KBM-7 (cell line): ENCODE measurements around the gene OR2T2.
A peak's percentile ranks its signal among the peaks of the same experiment; 100 is the strongest.
"Not testable (repeated sequence)": the region's sequence is repeated elsewhere in the genome, so short reads cannot be mapped to it uniquely, and the experiment has no call there.

Experiments
- DNase-seq: peaks from one replicate; pipeline ENCODE4 v3.0.0-alpha.2; 2015
- in situ Hi-C: fragments of 300-500 bp; cut with MboI; formaldehyde crosslinking; loops from 2 replicates; pipeline ENCODE4 v1.14.3; 2020; ENCODE audit warnings: low sequenced_read_pairs, low pct_unique_long_range_greater_than_20kb, mixed read lengths

OR2T2 gene

GRCh38 chr1:248448409-248449074 is 3.1 kb downstream of the OR2T2 start:
- in situ Hi-C loops, DNase-seq: not testable (repeated sequence)

GRCh38 chr1:248449821-248450465 is 4.5 kb downstream of the OR2T2 start:
- DNase-seq, in situ Hi-C loops: not testable (repeated sequence)

GRCh38 chr1:248450466-248451145 is 5.2 kb downstream of the OR2T2 start:
- DNase-seq, result not testable (repeated sequence)

GRCh38 chr1:248453619-248454018 is 8.2 kb downstream of the OR2T2 start:
- DNase-seq, in situ Hi-C loops: not testable (repeated sequence)

More at GRCh38 chr1:248450466-248451145, 5.2 kb downstream of the OR2T2 start:
- in situ Hi-C loops, result not testable (repeated sequence)

- in situ Hi-C loops, DNase-seq: not testable (repeated sequence)
Measured at GRCh38 chr1:248455045-248455444, 9.6 kb downstream of the OR2T2 start.

GRCh38 chr1:248456635-248457034 is 11.2 kb downstream of the OR2T2 start:
- in situ Hi-C loops, DNase-seq: not testable (repeated sequence)

- DNase-seq, in situ Hi-C loops: not testable (repeated sequence)
Measured at GRCh38 chr1:248459117-248459516, 13.7 kb downstream of the OR2T2 start.

- DNase-seq, result no peak
- in situ Hi-C loops, result no loop called here
Measured at GRCh38 chr1:248471154-248471553, 25.7 kb downstream of the OR2T2 start.

- in situ Hi-C loops, DNase-seq: not testable (repeated sequence)
Measured at GRCh38 chr1:248472111-248472510, 26.7 kb downstream of the OR2T2 start.

GRCh38 chr1:248473051-248473450 is 27.6 kb downstream of the OR2T2 start, which contains the start of gene OR2T3:
Gene OR2T3 (plus strand): TSS chr1:248473351. CDS start chr1:248473351, 0 bp downstream.
- DNase-seq, in situ Hi-C loops: not testable (repeated sequence)

- in situ Hi-C loops, DNase-seq: not testable (repeated sequence)
Measured at GRCh38 chr1:248475660-248476059, 30.2 kb downstream of the OR2T2 start.

- in situ Hi-C loops, result not testable (repeated sequence)
- DNase-seq, result peak; percentile 51
Measured at GRCh38 chr1:248481686-248482579, 36.5 kb downstream of the OR2T2 start.

- in situ Hi-C loops, DNase-seq: not testable (repeated sequence)
Measured at GRCh38 chr1:248488289-248488688, 42.9 kb downstream of the OR2T2 start, which contains the start of gene OR2T5. Gene OR2T5 (plus strand): TSS chr1:248488589. CDS start chr1:248488589, 0 bp downstream.

GRCh38 chr1:248496661-248497060 is 51.2 kb downstream of the OR2T2 start:
- DNase-seq, in situ Hi-C loops: not testable (repeated sequence)

- in situ Hi-C loops, result not testable (repeated sequence)
- DNase-seq, result peak; percentile 10
Measured at GRCh38 chr1:248500305-248501035, 55.0 kb downstream of the OR2T2 start.
